Stimulated activated CD8-positive, alpha-beta memory T cell treated with anti-CD3 and anti-CD28 coated beads, Interleukin-12 subunit alpha, Interleukin-12 subunit beta, amount 100 ng/mL, for 24 hours (primary cell): ENCODE results near the gene MPO.

Experiments used
- DNase-seq: peaks from one replicate; pipeline ENCODE4 v3.0.0-alpha.2; 2020; ENCODE audit errors: extremely low read depth

MPO gene, protein sequence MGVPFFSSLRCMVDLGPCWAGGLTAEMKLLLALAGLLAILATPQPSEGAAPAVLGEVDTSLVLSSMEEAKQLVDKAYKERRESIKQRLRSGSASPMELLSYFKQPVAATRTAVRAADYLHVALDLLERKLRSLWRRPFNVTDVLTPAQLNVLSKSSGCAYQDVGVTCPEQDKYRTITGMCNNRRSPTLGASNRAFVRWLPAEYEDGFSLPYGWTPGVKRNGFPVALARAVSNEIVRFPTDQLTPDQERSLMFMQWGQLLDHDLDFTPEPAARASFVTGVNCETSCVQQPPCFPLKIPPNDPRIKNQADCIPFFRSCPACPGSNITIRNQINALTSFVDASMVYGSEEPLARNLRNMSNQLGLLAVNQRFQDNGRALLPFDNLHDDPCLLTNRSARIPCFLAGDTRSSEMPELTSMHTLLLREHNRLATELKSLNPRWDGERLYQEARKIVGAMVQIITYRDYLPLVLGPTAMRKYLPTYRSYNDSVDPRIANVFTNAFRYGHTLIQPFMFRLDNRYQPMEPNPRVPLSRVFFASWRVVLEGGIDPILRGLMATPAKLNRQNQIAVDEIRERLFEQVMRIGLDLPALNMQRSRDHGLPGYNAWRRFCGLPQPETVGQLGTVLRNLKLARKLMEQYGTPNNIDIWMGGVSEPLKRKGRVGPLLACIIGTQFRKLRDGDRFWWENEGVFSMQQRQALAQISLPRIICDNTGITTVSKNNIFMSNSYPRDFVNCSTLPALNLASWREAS

DNA sequence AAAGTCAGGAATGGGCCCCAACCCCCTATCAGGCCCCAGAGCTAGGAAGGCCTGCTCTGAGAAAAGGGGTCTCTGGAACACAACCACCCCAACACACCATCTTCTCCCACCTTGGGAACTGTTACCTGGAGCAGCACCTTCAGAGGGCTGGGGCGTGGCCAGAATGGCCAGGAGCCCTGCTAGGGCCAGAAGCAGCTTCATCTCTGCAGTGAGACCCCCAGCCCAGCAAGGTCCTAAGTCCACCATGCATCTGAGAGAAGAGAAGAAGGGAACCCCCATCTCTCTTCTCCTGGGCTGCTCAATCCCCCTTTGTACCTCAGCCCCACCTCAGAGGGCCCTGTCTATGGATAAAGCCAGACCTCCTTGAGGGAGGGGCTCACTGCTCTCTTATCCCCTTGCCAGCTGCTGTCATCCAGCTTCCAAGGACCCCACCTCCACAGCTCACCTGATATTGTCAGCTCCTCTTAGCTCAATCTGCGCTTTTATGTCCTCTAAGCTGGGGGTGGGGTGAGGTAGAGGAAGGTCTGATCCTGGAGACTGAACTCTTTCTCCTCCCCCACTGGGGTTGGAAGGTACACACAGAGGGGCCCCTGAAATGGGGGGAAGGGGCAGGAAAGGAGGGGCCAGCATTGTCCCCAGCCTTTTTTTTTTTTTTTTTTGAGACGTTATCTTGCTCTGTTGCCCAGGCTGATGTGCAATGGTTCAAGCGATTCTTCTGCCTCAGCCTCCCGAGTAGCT, at the start of gene MPO:
Gene MPO, minus strand, starts transcription at position 456 of the 738 bp plus-strand sequence. Its CDS starts 177 bp downstream, at position 279.
- DNase-seq: no peak

DNA sequence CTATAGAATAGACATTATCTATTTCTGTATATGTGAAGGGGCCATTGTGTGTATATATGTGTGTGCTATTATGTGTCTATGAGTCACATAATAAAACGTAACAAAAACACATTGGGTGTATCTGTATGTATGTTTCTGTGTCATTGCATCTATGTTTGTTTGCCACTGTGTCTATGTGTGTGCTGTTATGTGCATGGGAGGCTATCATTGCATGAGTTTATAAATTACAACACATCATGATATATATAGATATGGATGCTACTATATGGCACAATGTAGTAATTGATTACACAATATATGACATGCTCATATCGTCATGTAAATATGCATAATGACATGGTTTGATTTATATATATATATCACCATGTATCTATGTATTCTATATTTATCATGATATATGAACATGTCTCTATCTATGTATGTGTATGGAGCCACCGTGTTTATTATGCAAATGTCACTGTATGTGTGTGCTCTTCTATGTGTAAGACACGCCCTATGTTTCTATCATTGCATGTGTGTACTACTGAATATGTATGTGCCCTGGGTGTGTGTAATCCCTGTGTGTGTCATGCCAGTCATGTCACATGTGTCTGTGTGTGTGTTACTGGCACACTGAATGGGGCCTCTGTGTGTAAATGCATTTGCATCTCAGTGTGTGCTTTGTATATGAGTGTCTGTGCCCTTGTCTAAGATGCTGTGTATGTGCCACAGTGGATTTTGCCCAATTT, 49.2 kb upstream of the MPO start:
- no peak for DNase-seq

- no peak for DNase-seq
Measured at GRCh38 chr17:58329035-58329809, 48.5 kb upstream of the MPO start.

- no peak for DNase-seq
Measured at GRCh38 chr17:58328195-58329034, 47.7 kb upstream of the MPO start, which contains the start of gene TSPOAP1. TSS of gene TSPOAP1 (minus strand) at chr17:58328795. CDS start at chr17:58327920, 875 bp downstream.

DNA sequence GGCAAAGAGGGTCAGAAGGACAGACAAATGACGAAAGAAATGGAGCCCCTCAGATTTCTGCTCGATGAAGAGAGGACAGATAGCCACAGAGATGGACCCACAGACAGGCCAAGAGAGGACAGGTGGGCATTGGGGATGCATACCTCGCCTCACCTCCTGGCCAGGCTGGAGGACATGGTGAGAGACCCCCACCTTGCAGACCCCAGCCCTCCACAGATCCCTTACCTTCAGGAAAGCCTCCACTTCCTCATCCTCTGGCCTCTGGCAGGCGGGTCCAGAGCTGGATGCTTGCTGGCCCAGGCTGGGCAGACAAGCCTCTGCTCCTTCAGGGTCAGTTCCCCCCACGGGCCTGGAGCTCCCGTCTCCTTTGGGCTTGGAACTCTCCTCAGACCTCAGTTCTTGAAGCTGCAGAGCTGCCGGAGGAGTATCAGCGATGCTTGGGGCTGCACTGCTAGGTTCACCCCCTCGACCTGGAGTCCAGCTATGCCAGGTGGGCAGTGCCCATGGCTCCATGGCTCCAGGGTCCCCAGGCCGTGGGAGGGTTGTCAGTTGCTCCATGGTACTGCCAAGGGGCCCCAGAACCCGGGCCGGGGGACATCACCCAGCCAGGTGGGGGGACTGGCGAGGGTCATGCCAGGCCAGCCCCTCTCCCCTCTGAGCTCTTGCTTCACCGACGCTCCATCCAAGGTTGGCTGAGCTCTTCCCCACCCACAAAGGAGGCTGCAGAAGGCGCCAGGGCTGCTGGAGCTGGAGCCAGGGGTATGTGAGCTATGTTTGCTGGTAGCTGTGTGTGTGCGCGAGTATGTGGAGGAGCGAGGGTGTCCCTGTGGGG, 46.8 kb upstream of the MPO start:
- no peak for DNase-seq

- DNase-seq: no peak
Measured at GRCh38 chr17:58326609-58327362, 46.1 kb upstream of the MPO start.

- DNase-seq: no peak
Measured at GRCh38 chr17:58325976-58326468, 45.3 kb upstream of the MPO start.

DNA sequence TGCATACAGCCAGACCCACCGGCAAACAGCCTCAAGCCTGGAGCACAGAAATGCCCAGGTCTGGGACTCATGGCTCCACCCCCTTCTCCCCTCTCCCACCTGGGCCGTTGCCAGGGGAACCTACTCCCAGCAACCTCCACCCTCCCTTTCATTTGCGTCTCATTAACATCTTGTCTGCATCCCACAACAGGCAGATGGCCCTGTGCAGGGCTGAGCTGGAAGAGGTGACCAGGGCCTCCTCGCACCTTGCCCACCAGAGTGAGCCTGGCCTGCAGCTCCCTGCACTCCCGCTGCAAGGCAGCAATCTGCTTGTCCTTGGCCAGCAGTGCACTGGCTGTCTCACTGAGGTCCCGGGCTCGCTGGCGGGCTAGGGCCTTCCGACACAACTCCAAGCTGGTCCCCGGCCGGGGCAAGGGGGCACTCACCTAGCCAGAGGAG, 44.6 kb upstream of the MPO start:
- no peak for DNase-seq

DNA sequence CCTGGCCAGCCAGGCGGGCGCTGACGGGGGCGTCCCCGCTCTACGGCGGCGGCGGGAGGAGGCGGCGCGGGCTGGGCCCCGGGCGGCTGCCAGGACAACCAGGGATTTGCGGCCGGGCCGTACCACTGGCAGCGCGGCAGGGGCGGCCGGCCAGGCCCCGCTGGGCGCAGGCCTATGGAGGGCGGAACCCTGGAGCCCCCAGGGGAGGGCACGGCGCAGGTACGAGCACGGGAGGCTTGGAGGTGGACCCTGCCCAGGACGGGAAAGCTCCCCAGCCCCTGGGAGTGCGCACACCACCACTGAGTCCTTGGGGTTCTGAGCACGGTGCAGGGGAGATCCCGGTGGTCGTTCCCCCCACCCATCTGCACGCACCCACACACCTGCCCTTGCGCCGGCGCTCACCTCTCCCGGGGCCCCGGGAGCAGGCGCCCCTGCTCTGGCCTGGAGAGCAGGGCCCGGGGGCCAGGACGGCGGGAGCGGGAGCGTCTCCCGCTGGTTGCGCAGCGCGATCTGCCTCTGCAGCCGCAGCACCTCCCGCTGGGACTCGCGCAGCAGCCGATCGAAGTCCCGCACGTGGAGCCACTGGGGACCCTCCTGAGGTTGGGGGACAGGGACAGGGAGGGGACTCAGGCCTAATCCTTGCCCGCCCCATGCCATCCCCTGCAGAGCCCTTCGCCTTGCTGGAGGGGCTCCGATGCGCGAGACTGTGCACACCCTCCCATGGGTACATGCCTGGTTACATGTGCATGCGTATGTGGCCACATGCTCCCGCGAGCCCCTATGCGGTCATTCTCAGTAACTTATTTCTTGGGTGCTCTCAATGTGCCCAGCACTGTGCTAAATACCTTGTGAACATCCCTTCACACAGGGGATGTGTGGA, 43.9 kb upstream of the MPO start:
- DNase-seq: no peak

DNA sequence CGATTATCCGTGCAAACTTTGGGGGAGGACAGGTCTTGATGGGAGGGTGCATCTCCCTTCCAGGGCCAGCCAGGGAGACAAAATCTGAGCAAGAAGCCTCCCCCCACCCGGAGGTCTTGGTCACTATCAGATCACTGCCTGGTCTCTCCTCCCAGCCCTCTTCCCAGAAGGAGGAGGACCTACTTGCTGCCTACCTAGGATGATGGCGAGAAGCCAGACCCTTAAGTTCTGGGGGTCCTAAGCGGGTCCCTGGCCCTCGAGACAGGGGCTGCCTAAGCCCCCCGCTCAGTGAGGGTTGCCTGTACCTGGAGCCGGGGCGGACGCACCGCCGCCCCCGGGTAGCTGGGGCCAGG, 43.3 kb upstream of the MPO start:
- DNase-seq: no peak

GRCh38 chr17:58323366-58324055, 42.8 kb upstream of the MPO start:
- DNase-seq: no peak

DNA sequence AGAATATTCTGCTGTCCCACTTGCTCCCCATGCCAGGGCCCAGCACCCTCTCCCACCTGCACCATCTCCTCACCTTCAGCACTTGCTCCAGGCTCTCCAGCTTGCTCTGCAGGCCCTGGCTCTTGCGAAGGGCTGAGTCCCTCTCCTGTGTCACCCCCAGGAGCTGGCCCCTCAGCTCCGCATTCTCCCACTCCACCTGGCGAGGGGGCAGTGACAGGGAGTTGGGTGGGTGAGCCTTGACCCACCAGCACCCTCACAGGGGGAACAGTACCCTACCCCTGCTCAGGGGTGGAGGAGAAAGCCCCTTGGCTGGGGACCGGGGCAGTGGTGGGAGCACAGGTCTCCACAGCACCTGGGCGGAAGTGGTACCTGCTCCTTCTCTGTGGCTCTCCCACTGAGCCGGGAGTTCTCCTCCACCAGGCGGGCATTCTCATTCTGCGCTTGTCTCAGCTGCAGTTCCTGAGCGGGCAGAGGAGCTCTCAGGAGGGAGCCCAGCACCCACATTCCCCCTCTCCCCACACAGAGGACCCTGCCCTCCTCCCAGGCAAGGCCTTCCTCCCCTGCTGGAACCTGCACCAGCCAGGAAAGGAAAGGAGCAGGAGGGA, 41.9 kb upstream of the MPO start:
- no peak for DNase-seq

- no peak for DNase-seq
Measured at GRCh38 chr17:58321571-58322525, 41.1 kb upstream of the MPO start.

GRCh38 chr17:58320570-58321323, 40.0 kb upstream of the MPO start:
- DNase-seq: no peak
